Dendritic cell treated with granulocyte-macrophage colony-stimulating factor and Interleukin-4, amounts not matched to agents 40 ng/mL and 50 ng/mL, for 4 days (primary cell): Measurements from ENCODE around the gene SLC17A7.

Experiments
- H3K27ac Mint-ChIP-seq: one replicate; pipeline ENCODE4 v1.8.0; 2022; ENCODE audit warnings: mild to moderate bottlenecking, mixed read lengths
- H3K27me3 Mint-ChIP-seq: one replicate; pipeline ENCODE4 v1.8.0; 2022; ENCODE audit warnings: mild to moderate bottlenecking, mixed read lengths
- H3K36me3 Mint-ChIP-seq: one replicate; pipeline ENCODE4 v1.8.0; 2022; ENCODE audit warnings: low read depth, mixed read lengths
- H3K4me1 Mint-ChIP-seq: one replicate; pipeline ENCODE4 v1.8.0; 2022; ENCODE audit warnings: low read depth, mixed read lengths
- H3K4me3 Mint-ChIP-seq: one replicate; pipeline ENCODE4 v1.8.0; 2022; ENCODE audit warnings: mild to moderate bottlenecking, moderate library complexity, mixed read lengths
- H3K9me3 Mint-ChIP-seq: one replicate; pipeline ENCODE4 v1.8.0; 2022; ENCODE audit warnings: mixed read lengths
- intact Hi-C: fragments of 100-400 bp; cut with micrococcal nuclease; formaldehyde crosslinking; loops from one replicate; pipeline ENCODE4 v1.15.0; 2022

The SLC17A7 gene

DNA sequence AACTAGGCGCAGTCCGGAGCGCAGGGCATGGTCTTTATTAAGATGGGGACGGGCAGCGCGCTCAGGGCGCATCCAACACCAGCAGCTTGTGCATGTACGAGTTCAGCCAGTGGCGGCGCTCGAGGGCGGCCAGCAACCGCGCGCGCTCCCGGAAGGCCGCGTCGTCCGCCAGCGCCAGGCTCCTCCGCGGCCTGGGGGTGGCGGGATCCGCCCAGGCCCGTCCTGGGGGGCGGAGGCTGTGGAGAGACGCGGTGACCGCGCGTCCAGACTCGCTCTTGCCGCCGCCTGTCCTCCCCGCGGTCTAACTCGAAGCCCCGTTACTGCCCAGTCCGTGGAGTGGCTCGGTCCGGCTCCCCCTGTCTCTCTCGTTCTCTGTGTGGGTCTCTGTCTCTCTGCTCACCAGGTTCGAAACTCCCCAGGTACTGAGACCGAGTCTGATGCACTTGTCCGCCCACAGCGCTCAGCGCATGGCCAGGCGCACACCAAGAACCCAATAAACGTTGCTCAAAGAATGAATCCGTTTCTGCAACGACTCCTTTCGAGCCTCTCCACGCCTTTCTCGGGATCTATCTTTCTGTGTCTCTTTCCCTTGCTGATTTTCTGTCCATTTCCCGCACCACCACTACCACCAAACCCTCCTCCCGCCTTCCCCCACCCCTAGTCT is 18.8 kb downstream of the SLC17A7 start:
- peak overlapping the region; percentile 75 for H3K4me3 Mint-ChIP-seq
- peaks cover 92% of the 10 kb centered on the region for H3K27me3 Mint-ChIP-seq
- no peaks in the 10 kb centered on the region for H3K9me3 Mint-ChIP-seq
- peak overlapping the region; percentile 73 for H3K27ac Mint-ChIP-seq
- intact Hi-C loops = no loop called here
- H3K36me3 Mint-ChIP-seq = no peaks in the 10 kb centered on the region
- peaks cover 39% of the 10 kb centered on the region for H3K4me1 Mint-ChIP-seq

DNA sequence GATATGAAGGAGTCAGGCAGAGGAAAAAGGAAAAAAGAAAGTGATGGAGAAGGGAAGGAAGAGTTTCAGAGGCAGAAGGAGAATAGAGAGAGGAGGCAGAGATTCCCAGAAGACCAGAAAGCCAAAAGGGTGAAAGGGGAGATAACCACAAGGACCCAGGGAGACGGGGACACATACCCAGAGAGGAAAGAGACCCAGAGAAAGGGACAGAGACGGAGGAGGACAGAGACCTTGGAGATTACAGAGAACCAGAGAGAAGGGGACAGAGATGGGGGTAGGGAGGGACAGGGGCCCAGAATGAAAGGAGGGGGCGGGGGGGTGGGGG is 19.5 kb downstream of the SLC17A7 start:
- Mint-ChIP-seq H3K4me1 (peaks cover 39% of the 10 kb centered on the region), H3K36me3 (no peaks in the 10 kb centered on the region), H3K27me3 (peaks cover 90% of the 10 kb centered on the region), H3K4me3 (no peak overlapping the region), H3K27ac (no peak overlapping the region), H3K9me3 (no peaks in the 10 kb centered on the region)
- intact Hi-C loops = no loop called here

- Mint-ChIP-seq H3K27ac (no peak overlapping the region), H3K27me3 (peaks cover 87% of the 10 kb centered on the region), H3K4me3 (peak overlapping the region; percentile 40), H3K4me1 (peaks cover 34% of the 10 kb centered on the region), H3K9me3 (no peaks in the 10 kb centered on the region), H3K36me3 (no peaks in the 10 kb centered on the region)
- intact Hi-C loops = no loop called here
Observed at GRCh38 chr19:49421039-49421877, 20.1 kb downstream of the SLC17A7 start.

DNA sequence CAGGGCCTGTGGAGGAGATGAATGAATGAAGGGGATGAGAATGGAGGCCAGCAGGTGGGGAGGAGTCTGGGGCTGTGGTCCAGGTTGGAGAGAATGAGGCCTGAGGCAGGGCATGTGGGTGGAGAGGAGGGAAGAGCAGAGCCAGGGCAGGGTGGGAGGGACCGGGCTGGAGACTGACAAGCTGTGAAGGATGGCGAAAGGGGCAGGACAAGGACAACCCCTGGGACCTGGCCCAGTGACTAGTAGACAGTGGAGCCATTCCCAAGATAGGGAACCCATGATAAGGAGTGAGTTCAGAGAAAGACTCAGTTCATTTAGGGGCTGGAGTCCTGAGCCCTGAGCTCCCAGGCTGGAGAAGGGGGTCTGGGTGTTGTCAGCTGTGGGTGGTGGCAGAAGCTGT is 21.1 kb downstream of the SLC17A7 start:
- no peak overlapping the region for H3K4me3 Mint-ChIP-seq
- no peaks in the 10 kb centered on the region for H3K36me3 Mint-ChIP-seq
- H3K27ac Mint-ChIP-seq = no peak overlapping the region
- H3K9me3 Mint-ChIP-seq = no peaks in the 10 kb centered on the region
- intact Hi-C loops = no loop called here
- H3K4me1 Mint-ChIP-seq = peaks cover 32% of the 10 kb centered on the region
- peaks cover 80% of the 10 kb centered on the region for H3K27me3 Mint-ChIP-seq

GRCh38 chr19:49419173-49419572 is 22.2 kb downstream of the SLC17A7 start:
- peaks cover 36% of the 10 kb centered on the region for H3K4me1 Mint-ChIP-seq
- intact Hi-C loops = no loop called here
- peaks cover 71% of the 10 kb centered on the region for H3K27me3 Mint-ChIP-seq
- H3K27ac Mint-ChIP-seq = no peak overlapping the region
- no peaks in the 10 kb centered on the region for H3K9me3 Mint-ChIP-seq
- no peak overlapping the region for H3K4me3 Mint-ChIP-seq
- H3K36me3 Mint-ChIP-seq = no peaks in the 10 kb centered on the region

DNA sequence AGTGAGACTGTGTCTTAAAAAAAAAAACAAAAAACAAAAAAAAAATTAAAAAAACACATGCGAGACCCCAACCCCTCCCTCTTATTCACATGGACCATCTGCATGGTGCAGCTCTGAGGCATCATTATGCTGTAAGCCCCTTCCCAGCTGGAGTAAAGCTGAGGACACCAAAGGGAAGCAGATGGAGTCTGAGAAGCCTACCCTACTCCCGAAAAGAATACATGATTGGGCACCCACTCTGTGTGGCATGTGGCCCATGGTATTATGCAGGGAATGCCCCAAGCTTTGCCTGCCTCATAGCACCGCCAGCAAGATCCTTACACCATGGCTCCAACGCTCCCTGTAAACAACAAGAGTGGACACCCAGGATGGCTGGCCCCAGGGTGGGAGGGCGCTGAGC is 22.8 kb downstream of the SLC17A7 start:
- Mint-ChIP-seq H3K36me3 (no peaks in the 10 kb centered on the region), H3K9me3 (no peaks in the 10 kb centered on the region)

GRCh38 chr19:49417088-49417487 is 24.2 kb downstream of the SLC17A7 start:
- intact Hi-C loops = no loop called here
- H3K4me1 Mint-ChIP-seq = peaks cover 30% of the 10 kb centered on the region

More for the DNA sequence above, 22.8 kb downstream of the SLC17A7 start:
- intact Hi-C loops = no loop called here
- Mint-ChIP-seq H3K27ac (no peak overlapping the region), H3K4me1 (peaks cover 34% of the 10 kb centered on the region), H3K27me3 (peaks cover 66% of the 10 kb centered on the region), H3K4me3 (no peak overlapping the region)

GRCh38 chr19:49415810-49416200 is 25.5 kb downstream of the SLC17A7 start:
- no peak overlapping the region for H3K4me3 Mint-ChIP-seq
- no peaks in the 10 kb centered on the region for H3K36me3 Mint-ChIP-seq
- intact Hi-C loops = no loop called here
- no peaks in the 10 kb centered on the region for H3K9me3 Mint-ChIP-seq
- peaks cover 55% of the 10 kb centered on the region for H3K27me3 Mint-ChIP-seq
- H3K4me1 Mint-ChIP-seq = peaks cover 25% of the 10 kb centered on the region
- no peak overlapping the region for H3K27ac Mint-ChIP-seq

More at GRCh38 chr19:49417088-49417487, 24.2 kb downstream of the SLC17A7 start:
- no peak overlapping the region for H3K4me3 Mint-ChIP-seq
- no peaks in the 10 kb centered on the region for H3K36me3 Mint-ChIP-seq
- no peaks in the 10 kb centered on the region for H3K9me3 Mint-ChIP-seq
- peaks cover 65% of the 10 kb centered on the region for H3K27me3 Mint-ChIP-seq
- H3K27ac Mint-ChIP-seq = no peak overlapping the region

DNA sequence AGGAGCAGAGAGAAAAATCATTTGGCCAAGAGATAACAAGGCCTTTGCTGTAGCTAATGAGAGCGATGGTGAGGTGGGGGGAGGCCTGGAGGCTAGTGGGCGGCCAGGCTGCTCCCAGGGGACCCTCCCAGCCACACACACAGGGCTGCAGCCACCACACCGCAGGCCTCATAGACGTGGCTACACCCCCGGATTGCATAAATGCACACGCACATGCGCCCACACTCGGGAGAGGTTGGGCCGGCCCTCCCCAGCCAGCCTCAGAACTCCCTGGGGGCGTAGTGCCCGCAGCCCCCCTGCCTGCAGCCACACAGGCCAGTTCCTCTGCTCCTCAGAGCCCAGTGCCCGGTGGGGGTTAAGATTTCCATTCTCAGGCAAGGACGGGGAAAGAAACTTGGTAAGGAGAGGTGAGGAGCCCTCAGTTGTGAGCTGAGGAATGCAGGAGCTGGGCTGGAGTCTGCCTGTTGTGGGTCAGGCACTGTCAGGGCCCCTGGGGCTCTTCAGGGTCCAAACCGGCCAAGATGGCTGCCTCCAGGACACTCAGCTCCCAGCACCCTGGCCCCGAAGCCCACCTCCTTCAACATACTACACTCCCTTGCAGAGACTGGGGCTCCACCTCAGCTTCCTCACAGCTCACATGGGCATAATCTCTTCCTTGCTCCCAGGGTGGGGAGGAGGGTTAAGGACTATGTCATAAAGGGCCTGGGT is 26.1 kb downstream of the SLC17A7 start:
- H3K36me3 Mint-ChIP-seq = no peaks in the 10 kb centered on the region
- H3K27ac Mint-ChIP-seq = no peak overlapping the region
- no peak overlapping the region for H3K4me3 Mint-ChIP-seq
- peaks cover 50% of the 10 kb centered on the region for H3K27me3 Mint-ChIP-seq
- intact Hi-C loops = no loop called here
- no peaks in the 10 kb centered on the region for H3K9me3 Mint-ChIP-seq
- peaks cover 21% of the 10 kb centered on the region for H3K4me1 Mint-ChIP-seq

DNA sequence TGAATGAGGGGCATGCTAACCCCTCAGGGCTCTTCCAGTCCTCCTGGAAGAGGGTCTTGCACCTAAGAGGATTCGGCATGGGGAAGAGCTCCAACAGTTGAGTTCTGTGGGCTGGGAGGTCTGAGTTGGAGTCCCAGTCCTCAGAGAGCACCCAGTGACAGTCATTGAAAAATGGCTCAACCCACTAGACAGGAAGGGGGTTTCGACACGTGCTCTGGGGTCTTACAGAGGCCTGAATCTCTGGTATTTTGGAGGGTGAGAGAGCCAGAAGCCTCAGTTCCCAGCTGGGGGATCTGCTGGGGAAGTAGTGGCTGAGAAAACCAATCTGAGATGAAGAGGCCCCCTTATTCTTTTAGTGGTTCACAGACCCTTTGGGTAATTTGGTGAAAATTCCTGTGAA is 27.1 kb downstream of the SLC17A7 start:
- intact Hi-C loops = no loop called here
- Mint-ChIP-seq H3K27me3 (peaks cover 40% of the 10 kb centered on the region), H3K4me1 (peaks cover 29% of the 10 kb centered on the region), H3K9me3 (no peaks in the 10 kb centered on the region), H3K27ac (peak overlapping the region; percentile 5), H3K36me3 (no peaks in the 10 kb centered on the region), H3K4me3 (no peak overlapping the region)

- H3K27me3 Mint-ChIP-seq = peaks cover 36% of the 10 kb centered on the region
- H3K4me3 Mint-ChIP-seq = no peak overlapping the region
- peaks cover 39% of the 10 kb centered on the region for H3K4me1 Mint-ChIP-seq
- intact Hi-C loops = no loop called here
- H3K27ac Mint-ChIP-seq = peak overlapping the region; percentile 17
- no peaks in the 10 kb centered on the region for H3K9me3 Mint-ChIP-seq
- no peaks in the 10 kb centered on the region for H3K36me3 Mint-ChIP-seq
Observed at GRCh38 chr19:49413348-49413747, 28.0 kb downstream of the SLC17A7 start.

GRCh38 chr19:49411681-49412326 is 29.5 kb downstream of the SLC17A7 start:
- peaks cover 36% of the 10 kb centered on the region for H3K27me3 Mint-ChIP-seq
- H3K4me1 Mint-ChIP-seq = peaks cover 54% of the 10 kb centered on the region
- intact Hi-C loops = no loop called here
- H3K27ac Mint-ChIP-seq = peak overlapping the region; percentile 17
- H3K9me3 Mint-ChIP-seq = no peaks in the 10 kb centered on the region
- no peaks in the 10 kb centered on the region for H3K36me3 Mint-ChIP-seq
- H3K4me3 Mint-ChIP-seq = no peak overlapping the region

GRCh38 chr19:49409441-49410029 is 31.8 kb downstream of the SLC17A7 start:
- peaks cover 30% of the 10 kb centered on the region for H3K27me3 Mint-ChIP-seq
- H3K9me3 Mint-ChIP-seq = no peaks in the 10 kb centered on the region
- peaks cover 50% of the 10 kb centered on the region for H3K4me1 Mint-ChIP-seq
- H3K4me3 Mint-ChIP-seq = peak overlapping the region; percentile 0
- intact Hi-C loops = no loop called here
- peak overlapping the region; percentile 89 for H3K27ac Mint-ChIP-seq
- no peaks in the 10 kb centered on the region for H3K36me3 Mint-ChIP-seq
